ENCODE measurements around the gene GXYLT1. TPM values are rescaled to one million over a fixed set of nuclear protein-coding genes. Genes with fewer than 3 reads are reported as not detected.

The GXYLT1 gene
- polyA plus RNA-seq, 1 of the 3 experiments (the other 2 are of a cell fraction): 5.0 TPM

- Histone ChIP-seq H3K4me2 (no peak overlapping the region), H3K9me3 (no peaks in the 10 kb centered on the region), H3K79me2 (ENCODE audit: insufficient read depth) (no peaks in the 10 kb centered on the region), H3K4me3 (ENCODE audit: low read depth in 2 of 2, low read length in 1 of 2) (no peak overlapping the region), H3K4me1 (ENCODE audit: control insufficient read depth in 1 of 2, insufficient read depth in 2 of 2, low read depth in 1 of 2, low read length in 1 of 2) (no peaks in the 10 kb centered on the region), H3K9ac (no peak overlapping the region), H3K36me3 (replicated peaks in 1 of 2; ENCODE audit: control insufficient read depth in 1 of 2, insufficient read depth in 2 of 2, low read length in 1 of 2) (no peaks in the 10 kb centered on the region), H3K27ac (ENCODE audit: low read depth in 2 of 2, low read length in 1 of 2) (no peak overlapping the region), H4K20me1 (ENCODE audit: insufficient read depth) (no peaks in the 10 kb centered on the region), H3K9me2 (no peaks in the 10 kb centered on the region), H3F3A (replicated peaks; ENCODE audit: insufficient read depth) (no peaks in the 10 kb centered on the region), H3K27me3 (ENCODE audit: insufficient read depth) (no peaks in the 10 kb centered on the region), H2AFZ (ENCODE audit: low read depth) (no peak overlapping the region)
- TF ChIP-seq EZH2phosphoT487 (IDR thresholded peaks at IDR 0.05; ENCODE audit: borderline replicate concordance, low read depth) (no peak), YY1 (IDR thresholded peaks at IDR 0.05; ENCODE audit: low read depth) (no peak), RCOR1 (IDR thresholded peaks at IDR 0.05; ENCODE audit: low read length) (no peak), SMC3 (IDR thresholded peaks at IDR 0.05; ENCODE audit: low read depth, low read length) (no peak), EP300 (IDR thresholded peaks at IDR 0.05; ENCODE audit: borderline replicate concordance in 1 of 2, low read depth in 1 of 2, low read length in 1 of 2) (no peak), ELF1 (IDR thresholded peaks at IDR 0.05) (no peak), NRF1 (IDR thresholded peaks at IDR 0.05; ENCODE audit: low read depth, low read length) (no peak), USF1 (IDR thresholded peaks at IDR 0.05; ENCODE audit: borderline replicate concordance, low read depth) (no peak), CHD2 (IDR thresholded peaks at IDR 0.05; ENCODE audit: low read length, partially characterized antibody) (no peak), REST (IDR thresholded peaks at IDR 0.05; ENCODE audit: low read depth, low read length) (no peak)
- POLR2A ChIA-PET: no interaction called here
- DNase-seq: no peak
- WGBS (ENCODE audit: low lambda C conversion rate): 73% methylated on average over 4 of the region's 4 CpGs
- CTCF ChIA-PET: interaction anchor here (0.9 to 1.7 kb wide), 3 partner anchors 8 to 841 kb away, joined by 3 to 7 read pairs (median 4); no protein-coding TSS in a partner anchor
These were observed 112.7 kb downstream of the GXYLT1 start for GRCh38 chr12:42031847-42032564.

Other genes starting within 250 kb of the GXYLT1 start
- gene YAF2, start 93.4 kb upstream of the GXYLT1 start, polyA plus RNA-seq (2012; rRNA removed): 5.3 and 6.7 TPM in 2 replicates
- gene ZCRB1, start 181.2 kb upstream of the GXYLT1 start, polyA plus RNA-seq (2012; rRNA removed): 17.6 and 18.7 TPM in 2 replicates
- 55.4 and 61.2 TPM in 2 replicates for gene PPHLN1, start 181.3 kb upstream of the GXYLT1 start, polyA plus RNA-seq (2012; rRNA removed)